BLaER1 (cell line): ENCODE data around the gene DHRSX.
"Not testable (repeated sequence)": the region's sequence is repeated elsewhere in the genome, so short reads cannot be mapped to it uniquely, and the experiment has no call there.

ENCODE experiments used
- H3K27ac ChIP-seq: shearing (Covaris generic); formaldehyde crosslinking; 2 replicates; pipeline ENCODE4 v1.8.1; 2022
- H3K27me3 ChIP-seq: shearing (Covaris generic); formaldehyde crosslinking; 2 replicates; pipeline ENCODE4 v1.8.1; 2022
- H3K36me3 ChIP-seq: shearing (Covaris generic); formaldehyde crosslinking; 2 replicates; pipeline ENCODE4 v1.8.1; 2022
- H3K4me1 ChIP-seq: shearing (Covaris generic); formaldehyde crosslinking; 2 replicates; pipeline ENCODE4 v1.8.1; 2022
- H3K4me2 ChIP-seq: shearing (Covaris generic); formaldehyde crosslinking; 2 replicates; pipeline ENCODE4 v1.8.1; 2022
- H3K4me3 ChIP-seq: shearing (Covaris generic); formaldehyde crosslinking; 2 replicates; pipeline ENCODE4 v1.8.1; 2022
- H3K9ac ChIP-seq: shearing (Covaris generic); formaldehyde crosslinking; 2 replicates; pipeline ENCODE4 v1.8.1; 2022
- H3K9me3 ChIP-seq: shearing (Covaris generic); formaldehyde crosslinking; 2 replicates; pipeline ENCODE4 v1.8.1; 2022
- H4K20me1 ChIP-seq: shearing (Covaris generic); formaldehyde crosslinking; 2 replicates; pipeline ENCODE4 v1.8.1; 2022
- Cebpa-rat ChIP-seq: shearing (Covaris generic); IDR thresholded peaks from 2 replicates; pipeline ENCODE4 v1.8.1; 2022

The DHRSX gene

DNA sequence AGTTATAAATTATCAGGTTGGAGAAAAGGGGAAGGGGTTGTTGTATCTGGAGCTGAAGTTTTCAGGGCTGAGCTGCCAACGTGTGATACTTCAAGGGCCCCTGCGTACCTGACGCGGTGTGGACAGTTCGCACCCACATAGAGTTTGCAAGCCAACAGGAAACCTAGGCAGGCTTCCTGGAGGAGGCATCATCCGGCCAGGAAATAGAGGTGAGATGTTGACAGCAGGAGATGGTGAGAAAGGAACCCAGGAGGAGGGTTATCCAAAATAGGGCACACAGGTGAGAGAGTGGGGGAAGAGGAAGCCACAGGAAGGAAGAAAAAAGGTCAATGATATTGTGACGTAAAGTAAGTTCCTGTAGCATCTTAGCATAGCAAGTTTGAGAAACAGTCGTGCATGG is 127.2 kb downstream of the DHRSX start:
- Histone ChIP-seq H3K27me3 (no peaks in the 10 kb centered on the region), H3K27ac (no peak overlapping the region), H3K4me3 (no peak overlapping the region), H3K4me1 (peaks cover 10% of the 10 kb centered on the region; the same call in 1 of the 2 replicates), H3K36me3 (peaks cover 89% of the 10 kb centered on the region), H3K4me2 (no peak overlapping the region), H3K9me3 (peaks cover 30% of the 10 kb centered on the region), H4K20me1 (no peaks in the 10 kb centered on the region), H3K9ac (no peak overlapping the region)
- no peak for TF ChIP-seq Cebpa-rat

DNA sequence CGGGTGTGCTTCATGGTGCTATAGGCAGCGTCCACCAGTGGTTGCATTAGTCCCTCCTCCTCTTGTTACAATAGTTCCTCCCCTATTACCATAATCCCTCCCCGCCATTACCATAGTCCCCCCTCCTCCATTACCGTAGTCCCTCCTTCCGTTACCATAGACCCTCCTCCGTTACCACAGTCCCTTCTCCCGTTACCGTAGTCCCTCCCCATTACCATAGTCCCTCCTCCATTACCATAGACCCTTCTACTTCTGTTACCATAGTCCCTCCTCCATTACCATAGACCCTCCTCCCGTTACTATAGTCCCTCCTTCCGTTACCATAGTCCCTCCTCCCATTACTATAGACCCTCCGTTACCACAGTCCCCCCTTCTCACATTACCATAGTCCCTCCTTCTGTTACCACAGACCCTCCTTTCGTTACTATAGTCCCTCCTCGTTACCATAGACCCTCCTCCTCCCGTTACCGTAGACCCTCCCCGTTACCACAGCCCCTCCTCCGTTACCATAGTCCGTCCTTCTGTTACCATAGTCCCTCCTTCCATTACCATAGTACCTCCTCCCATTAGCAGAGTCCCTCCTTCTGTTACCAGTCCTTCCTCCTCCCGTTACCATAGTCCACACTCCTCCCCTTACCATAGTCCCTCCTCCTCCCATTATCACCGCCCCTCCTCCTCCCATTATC is 129.6 kb downstream of the DHRSX start:
- Histone ChIP-seq H3K4me1 (peaks cover 3% of the 10 kb centered on the region; the same call in 1 of the 2 replicates), H3K4me3 (no peak overlapping the region), H3K27me3 (no peaks in the 10 kb centered on the region), H3K4me2 (no peak overlapping the region), H3K27ac (no peak overlapping the region), H4K20me1 (no peaks in the 10 kb centered on the region), H3K9ac (no peak overlapping the region), H3K36me3 (peaks cover 77% of the 10 kb centered on the region), H3K9me3 (peaks cover 24% of the 10 kb centered on the region)
- TF ChIP-seq Cebpa-rat: no peak

DNA sequence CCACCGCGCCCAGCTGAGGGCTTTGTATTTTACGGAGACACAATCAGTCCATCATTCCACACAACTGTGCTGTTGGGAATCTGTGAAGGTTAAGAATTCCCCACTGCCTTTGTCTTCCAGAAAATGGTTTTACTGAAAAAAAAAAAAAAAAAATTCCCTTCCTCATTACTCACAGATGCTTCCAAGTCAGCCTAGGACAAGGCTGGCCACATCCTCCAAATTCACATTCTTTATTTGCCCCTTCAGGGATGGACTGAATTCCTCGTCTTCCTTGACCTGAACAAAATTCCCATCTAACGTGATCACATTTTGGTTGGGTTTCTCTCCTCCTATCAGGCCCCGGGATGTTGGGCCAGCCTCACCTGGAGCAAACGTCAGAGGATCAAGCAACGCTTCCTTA is 130.3 kb downstream of the DHRSX start:
- Histone ChIP-seq H3K9me3 (peaks cover 31% of the 10 kb centered on the region), H3K4me3 (no peak overlapping the region), H3K4me1 (no peaks in the 10 kb centered on the region; the same call in 1 of the 2 replicates), H3K36me3 (peaks cover 76% of the 10 kb centered on the region), H3K27me3 (no peaks in the 10 kb centered on the region), H4K20me1 (no peaks in the 10 kb centered on the region), H3K4me2 (no peak overlapping the region), H3K27ac (no peak overlapping the region), H3K9ac (no peak overlapping the region)
- TF ChIP-seq Cebpa-rat: no peak

DNA sequence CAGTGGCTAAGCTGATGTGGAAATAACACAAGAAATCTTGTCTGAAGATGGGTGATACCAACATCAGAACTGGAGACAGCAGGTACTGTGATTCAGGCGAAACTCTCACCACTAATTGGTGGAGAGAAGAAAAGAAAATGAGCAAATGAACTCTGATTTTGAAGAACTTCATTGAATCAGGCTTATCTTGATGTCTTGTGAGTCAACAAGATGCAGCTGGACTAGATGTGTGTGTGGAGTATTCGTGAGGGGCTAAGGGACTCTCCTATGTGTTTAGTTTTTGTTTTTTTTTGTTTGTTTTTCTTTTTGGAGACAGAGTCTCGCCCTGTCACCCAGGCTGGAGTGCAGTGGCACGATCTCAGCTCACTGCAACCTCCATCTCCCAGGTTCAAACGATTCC is 131.6 kb downstream of the DHRSX start:
- no peak for TF ChIP-seq Cebpa-rat
- H3K36me3 ChIP-seq: peaks cover 73% of the 10 kb centered on the region
- H3K4me2 ChIP-seq: no peak overlapping the region
- no peak overlapping the region for H3K4me3 ChIP-seq
- no peaks in the 10 kb centered on the region for H3K27me3 ChIP-seq
- H3K27ac ChIP-seq: no peak overlapping the region
- H4K20me1 ChIP-seq: no peaks in the 10 kb centered on the region
- no peak overlapping the region for H3K9ac ChIP-seq
- H3K9me3 ChIP-seq: peaks cover 42% of the 10 kb centered on the region
- no peaks in the 10 kb centered on the region for H3K4me1 ChIP-seq

DNA sequence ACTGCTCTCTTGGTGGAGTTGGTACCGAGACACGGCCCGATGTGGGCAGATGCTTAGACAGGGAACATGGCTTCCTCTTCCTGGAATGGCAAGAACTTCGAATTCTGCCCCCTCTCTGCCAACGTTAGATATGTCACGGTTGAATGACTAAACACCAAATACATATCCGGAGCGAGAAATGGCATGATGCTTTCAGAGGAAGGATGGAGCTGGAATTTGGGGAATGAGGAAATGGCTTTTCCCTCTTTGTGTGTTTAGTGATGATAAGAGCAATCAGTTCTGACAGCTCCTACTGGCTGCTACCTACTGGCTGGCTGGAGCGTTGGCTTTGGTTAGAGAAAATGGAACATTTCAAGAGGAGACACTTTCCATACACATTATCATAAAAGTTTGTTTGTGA is 140.0 kb downstream of the DHRSX start:
- Histone ChIP-seq H3K4me3 (no peak overlapping the region), H3K4me1 (no peaks in the 10 kb centered on the region), H3K27ac (no peak overlapping the region), H3K36me3 (peaks cover 58% of the 10 kb centered on the region), H3K4me2 (no peak overlapping the region), H3K9me3 (peaks cover 51% of the 10 kb centered on the region), H3K27me3 (no peaks in the 10 kb centered on the region), H4K20me1 (peaks cover 25% of the 10 kb centered on the region; the same call in 1 of the 2 replicates), H3K9ac (no peak overlapping the region)
- no peak for TF ChIP-seq Cebpa-rat

DNA sequence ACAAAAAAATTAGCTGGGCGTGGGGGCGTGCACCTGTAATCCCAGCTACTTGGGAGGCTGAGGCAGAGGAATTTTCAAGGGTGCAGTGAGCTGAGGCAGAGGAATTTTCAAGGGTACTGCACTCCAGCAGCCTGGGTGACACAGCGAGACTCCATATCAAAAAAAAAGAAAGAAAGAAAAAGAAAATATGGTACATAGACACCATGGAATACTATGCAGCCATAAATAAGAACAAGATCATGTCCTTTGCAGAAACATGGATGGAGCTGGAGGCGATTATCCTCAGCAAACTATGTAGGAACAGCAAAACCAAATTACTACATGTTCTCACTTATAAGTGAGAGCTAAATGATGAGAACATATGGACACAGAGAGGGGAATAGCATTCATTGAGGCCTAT is 141.3 kb downstream of the DHRSX start:
- Histone ChIP-seq H4K20me1 (peaks cover 25% of the 10 kb centered on the region; the same call in 1 of the 2 replicates), H3K9me3 (peaks cover 43% of the 10 kb centered on the region), H3K36me3 (peaks cover 61% of the 10 kb centered on the region)
- not testable (repeated sequence) for H3K4me2 ChIP-seq, H3K9ac ChIP-seq, H3K4me1 ChIP-seq, H3K4me3 ChIP-seq, H3K27me3 ChIP-seq, H3K27ac ChIP-seq

DNA sequence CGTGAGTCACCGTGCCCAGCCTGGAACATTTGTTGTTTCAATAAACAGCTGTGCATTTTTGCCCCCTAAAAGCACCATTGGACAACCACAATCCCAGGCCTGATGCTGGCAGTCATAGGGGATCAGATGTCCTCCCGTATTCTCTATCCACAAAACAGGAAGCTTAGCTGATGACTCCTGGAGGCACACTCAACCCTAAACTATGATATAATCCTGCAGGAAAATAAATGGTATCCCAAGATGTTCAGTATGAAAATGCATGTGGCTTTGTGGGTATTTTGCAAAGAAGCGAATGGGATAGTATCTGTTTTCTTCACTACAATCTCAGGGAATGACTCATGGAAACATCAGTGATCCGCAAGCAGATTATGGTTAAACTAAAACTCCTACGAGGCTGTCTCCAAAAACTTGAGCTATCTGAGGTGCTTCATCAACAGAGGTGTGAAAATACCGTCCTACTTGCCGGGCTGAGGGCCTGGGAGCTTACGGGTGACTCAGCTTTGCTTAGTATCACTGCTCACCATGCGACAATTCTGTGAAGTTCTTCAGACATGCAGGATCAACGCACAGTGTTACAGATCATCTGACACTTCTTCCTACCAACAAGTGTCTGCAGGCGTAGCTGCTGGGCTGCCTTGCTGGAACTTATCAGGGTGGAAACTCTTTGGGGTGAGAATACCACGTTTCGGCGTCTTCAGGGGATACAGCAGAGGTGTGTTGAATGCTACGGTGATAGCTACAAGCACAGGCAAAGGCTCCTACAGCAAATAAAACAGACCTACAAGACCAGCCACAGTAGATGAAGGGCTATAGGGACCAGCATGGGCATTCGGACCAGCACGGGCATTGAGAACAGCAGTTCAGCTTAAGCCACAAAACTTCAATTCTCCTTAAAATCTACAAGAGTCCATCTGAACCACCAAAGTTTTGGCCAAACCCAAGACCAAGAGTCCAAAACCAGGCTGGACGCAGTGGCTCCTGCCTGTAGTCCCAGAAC is 148.5 kb downstream of the DHRSX start:
- H3K9me3 ChIP-seq: peaks cover 51% of the 10 kb centered on the region
- H3K9ac ChIP-seq: no peak overlapping the region
- H3K4me2 ChIP-seq: no peak overlapping the region
- no peak for TF ChIP-seq Cebpa-rat
- H3K27ac ChIP-seq: no peak overlapping the region
- peaks cover 15% of the 10 kb centered on the region; the same call in 1 of the 2 replicates for H4K20me1 ChIP-seq
- H3K4me1 ChIP-seq: no peaks in the 10 kb centered on the region
- peaks cover 93% of the 10 kb centered on the region for H3K36me3 ChIP-seq
- no peak overlapping the region for H3K4me3 ChIP-seq
- H3K27me3 ChIP-seq: no peaks in the 10 kb centered on the region

DNA sequence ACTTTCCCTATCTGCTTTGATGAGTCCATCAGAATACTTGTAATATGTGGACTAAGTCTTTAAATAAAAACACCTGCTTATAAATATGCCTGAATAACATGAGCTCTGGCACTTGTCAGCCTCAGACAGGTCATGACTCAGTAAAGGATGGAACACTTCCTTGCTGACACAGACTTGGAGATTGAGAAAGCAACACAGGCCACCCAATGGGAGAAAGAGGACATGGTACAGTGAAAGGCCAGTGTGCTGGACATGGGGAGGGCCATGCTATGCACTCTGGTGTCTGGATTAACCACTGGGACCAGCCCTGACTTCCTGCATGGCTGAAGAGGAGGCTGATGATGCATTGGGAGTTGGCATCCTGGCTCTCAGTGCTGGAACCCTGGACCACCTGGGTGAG is 149.5 kb downstream of the DHRSX start:
- Histone ChIP-seq H3K27ac (no peak overlapping the region), H3K9ac (no peak overlapping the region), H3K4me2 (no peak overlapping the region)

DNA sequence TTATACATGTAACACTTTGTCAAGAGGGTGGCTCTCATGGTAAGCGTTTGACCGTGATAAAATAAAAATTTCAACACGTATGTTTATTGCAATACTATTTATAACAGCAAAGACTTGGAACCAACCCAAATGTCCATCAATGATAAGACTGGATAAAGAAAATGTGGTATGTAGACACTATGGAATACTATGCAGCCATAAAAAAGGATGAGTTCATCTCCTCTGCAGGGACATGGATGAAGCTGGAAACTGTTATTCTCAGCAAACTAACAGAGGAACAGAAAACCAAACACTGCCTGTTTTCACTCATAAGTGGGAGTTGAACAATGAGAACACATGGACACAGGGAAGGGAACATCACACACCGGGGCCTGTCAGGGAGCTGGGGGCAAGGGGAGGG is 150.1 kb downstream of the DHRSX start:
- not testable (repeated sequence) for H3K27me3 ChIP-seq, H3K27ac ChIP-seq, H3K4me1 ChIP-seq, H3K4me3 ChIP-seq, H3K9ac ChIP-seq, H3K4me2 ChIP-seq
- H3K36me3 ChIP-seq: peaks cover 94% of the 10 kb centered on the region
- peaks cover 56% of the 10 kb centered on the region for H3K9me3 ChIP-seq
- H4K20me1 ChIP-seq: peaks cover 15% of the 10 kb centered on the region; the same call in 1 of the 2 replicates

More for the DNA sequence above, 149.5 kb downstream of the DHRSX start:
- no peak for TF ChIP-seq Cebpa-rat
- H3K4me1 ChIP-seq: no peaks in the 10 kb centered on the region
- peaks cover 15% of the 10 kb centered on the region; the same call in 1 of the 2 replicates for H4K20me1 ChIP-seq
- peaks cover 57% of the 10 kb centered on the region for H3K9me3 ChIP-seq
- peaks cover 94% of the 10 kb centered on the region for H3K36me3 ChIP-seq
- no peaks in the 10 kb centered on the region for H3K27me3 ChIP-seq
- no peak overlapping the region for H3K4me3 ChIP-seq

DNA sequence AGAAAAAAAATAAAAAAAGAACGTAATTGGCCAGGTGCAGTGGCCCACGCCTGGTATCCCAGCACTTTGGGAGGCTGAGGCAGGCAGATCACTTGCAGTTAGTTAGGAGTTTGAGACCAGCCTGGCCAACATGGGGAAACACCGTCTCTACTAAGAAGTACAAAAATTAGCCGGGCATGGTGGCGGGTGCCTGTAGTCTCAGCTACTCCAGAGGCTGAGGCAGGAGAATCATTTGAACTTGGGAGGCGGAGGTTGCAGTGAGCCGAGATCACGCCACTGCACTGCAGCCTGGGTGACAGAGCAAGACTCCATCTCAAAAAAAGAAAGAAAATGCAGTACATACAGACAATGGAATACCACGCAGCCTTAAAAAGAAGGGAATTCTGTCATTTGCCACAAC is 150.7 kb downstream of the DHRSX start:
- not testable (repeated sequence) for H3K4me1 ChIP-seq, H3K4me3 ChIP-seq, H3K27me3 ChIP-seq, H3K27ac ChIP-seq, H3K9ac ChIP-seq, H3K4me2 ChIP-seq
- Histone ChIP-seq H3K9me3 (peaks cover 60% of the 10 kb centered on the region), H4K20me1 (peaks cover 15% of the 10 kb centered on the region; the same call in 1 of the 2 replicates), H3K36me3 (peaks cover 94% of the 10 kb centered on the region)
